Naive thymus-derived CD8-positive, alpha-beta T cell (primary cell): ENCODE measurements around the gene KAT2B. TPM values are rescaled to one million over a fixed set of nuclear protein-coding genes. Genes with fewer than 3 reads are reported as not detected.

ENCODE experiments used
- ATAC-seq, 2 donors: fragments of 150-1000 bp; cut with Tn5 transposase in 1 of 2; sonication (Bioruptor Pico), chemical (Tn5 transposase) in 1 of 2; 1 replicate in 1 of 2; 2 replicates in 1 of 2; pipeline ENCODE4 v1.10.0; 2021; ENCODE audit warnings: mild to moderate bottlenecking in 2 of 2, moderate library complexity in 2 of 2
- POLR2A ChIA-PET: fragments of 350-600 bp; sonication (Branson Sonifier 250); formaldehyde crosslinking; loops from one replicate; lab custom pipeline; 2021; ENCODE audit warnings: antibody characterized with exemption; lab: Charles Lee
- DNase-seq, 10 donors: peaks; one replicate each; pipeline versions ENCODE4 v3.0.0 to v3.0.0-alpha.2; 2020 to 2022
- H3K27ac Mint-ChIP-seq, 10 donors: one replicate each; pipeline ENCODE4 v1.8.0; 2020 to 2022; ENCODE audit warnings: mild to moderate bottlenecking in 10 of 10, mixed read lengths in 10 of 10, moderate library complexity in 4 of 10, inconsistent platforms in 1 of 10
- H3K27me3 Mint-ChIP-seq, 5 donors: one replicate each; pipeline ENCODE4 v1.8.0; 2021 to 2022; ENCODE audit warnings: mixed read lengths in 5 of 5
- H3K36me3 Mint-ChIP-seq, 3 donors: one replicate each; pipeline ENCODE4 v1.8.0; 2020 to 2022; ENCODE audit warnings: mixed read lengths in 3 of 3, mild to moderate bottlenecking in 2 of 3, inconsistent platforms in 1 of 3
- H3K4me1 Mint-ChIP-seq, 4 donors: one replicate each; pipeline ENCODE4 v1.8.0; 2021 to 2022; ENCODE audit warnings: mixed read lengths in 4 of 4
- H3K4me3 Mint-ChIP-seq, 10 donors: one replicate each; pipeline ENCODE4 v1.8.0; 2020 to 2022; ENCODE audit warnings: mild to moderate bottlenecking in 10 of 10, mixed read lengths in 10 of 10, moderate library complexity in 6 of 10, inconsistent platforms in 1 of 10
- H3K9me3 Mint-ChIP-seq, 9 donors: one replicate each; pipeline ENCODE4 v1.8.0; 2020 to 2022; ENCODE audit warnings: mixed read lengths in 9 of 9, mild to moderate bottlenecking in 3 of 9, inconsistent platforms in 1 of 9, moderate library complexity in 1 of 9
- polyA plus RNA-seq, 3 donors: library from polyadenylated mRNA; unstranded; fragments of 300-500 nt; fragmentation: Illumina TruSeq; gene quantifications; one replicate each; pipeline ENCODE4 v1.2.3, GENCODE V29; 2021
- total RNA-seq, 8 experiments: library from RNA in 2 of 8; stranded (reverse) in 2 of 8; gene quantifications; one replicate each; pipeline ENCODE4 v1.2.3 and lab custom pipeline; 2021 to 2026

Gene KAT2B
- total and polyA plus RNA-seq, 5 experiments from 2014 or later: 2.9 to 60.2 (median 5.9) TPM

GRCh38 chr3:20072422-20072821 lies 32.2 kb downstream of the KAT2B start:
- no peak for DNase-seq
- H3K27ac Mint-ChIP-seq: peak overlapping the region in 1 of 10 donors; percentile 14
- ATAC-seq: no peak
- no peak overlapping the region for H3K4me3 Mint-ChIP-seq
- H3K9me3 Mint-ChIP-seq: no peaks in the 10 kb centered on the region
- H3K36me3 Mint-ChIP-seq: peaks cover 0 to 56% (median 14%) of the 10 kb centered on the region in 3 donors
- H3K4me1 Mint-ChIP-seq: peaks cover 12 to 42% (median 26%) of the 10 kb centered on the region in 4 donors
- POLR2A ChIA-PET: no interaction called here
- no peaks in the 10 kb centered on the region for H3K27me3 Mint-ChIP-seq

GRCh38 chr3:20073068-20073467 lies 32.8 kb downstream of the KAT2B start:
- Mint-ChIP-seq H3K9me3 (no peaks in the 10 kb centered on the region), H3K36me3 (peaks cover 0 to 56% (median 14%) of the 10 kb centered on the region in 3 donors), H3K4me3 (no peak overlapping the region), H3K27ac (peak overlapping the region in 2 of 10 donors; percentile 19 to 29), H3K4me1 (peaks cover 12 to 38% (median 25%) of the 10 kb centered on the region in 4 donors), H3K27me3 (no peaks in the 10 kb centered on the region)
- no peak for DNase-seq
- POLR2A ChIA-PET: interaction anchor here (0.6 kb wide), 1 partner anchor 188 kb away, joined by 5 read pairs; no protein-coding TSS in a partner anchor
- no peak for ATAC-seq

- Mint-ChIP-seq H3K36me3 (peaks cover 0 to 61% (median 16%) of the 10 kb centered on the region in 3 donors), H3K27ac (no peak overlapping the region), H3K27me3 (no peaks in the 10 kb centered on the region), H3K4me3 (no peak overlapping the region), H3K9me3 (no peaks in the 10 kb centered on the region), H3K4me1 (peaks cover 7 to 32% (median 19%) of the 10 kb centered on the region in 4 donors)
- no peak for DNase-seq
- POLR2A ChIA-PET: no interaction called here
- ATAC-seq: no peak
These were observed 33.4 kb downstream of the KAT2B start for GRCh38 chr3:20073683-20074082.

- Mint-ChIP-seq H3K36me3 (peaks cover 0 to 66% (median 18%) of the 10 kb centered on the region in 3 donors), H3K4me3 (no peak overlapping the region), H3K9me3 (no peaks in the 10 kb centered on the region), H3K27ac (peak overlapping the region in 2 of 10 donors; percentile 6 to 32), H3K27me3 (no peaks in the 10 kb centered on the region), H3K4me1 (peaks cover 7 to 24% (median 12%) of the 10 kb centered on the region in 4 donors)
- POLR2A ChIA-PET: no interaction called here
- ATAC-seq (no peak), DNase-seq (no peak)
These were observed 34.2 kb downstream of the KAT2B start for GRCh38 chr3:20074226-20075063.

GRCh38 chr3:20075197-20075596 lies 35.0 kb downstream of the KAT2B start:
- peaks cover 9 to 24% (median 12%) of the 10 kb centered on the region in 4 donors for H3K4me1 Mint-ChIP-seq
- no peak for DNase-seq
- H3K9me3 Mint-ChIP-seq: no peaks in the 10 kb centered on the region
- H3K36me3 Mint-ChIP-seq: peaks cover 0 to 70% (median 16%) of the 10 kb centered on the region in 3 donors
- H3K4me3 Mint-ChIP-seq: no peak overlapping the region
- ATAC-seq: no peak
- POLR2A ChIA-PET: no interaction called here
- H3K27ac Mint-ChIP-seq: peak overlapping the region in 2 of 10 donors; percentile 14 to 75
- H3K27me3 Mint-ChIP-seq: no peaks in the 10 kb centered on the region

GRCh38 chr3:20076296-20076997 lies 36.2 kb downstream of the KAT2B start:
- no peaks in the 10 kb centered on the region for H3K27me3 Mint-ChIP-seq
- DNase-seq: no peak
- H3K9me3 Mint-ChIP-seq: no peaks in the 10 kb centered on the region
- POLR2A ChIA-PET: no interaction called here
- ATAC-seq: no peak
- peaks cover 13 to 31% (median 22%) of the 10 kb centered on the region in 4 donors for H3K4me1 Mint-ChIP-seq
- H3K27ac Mint-ChIP-seq: peak overlapping the region in 2 of 10 donors; percentile 47
- H3K36me3 Mint-ChIP-seq: peaks cover 0 to 75% (median 22%) of the 10 kb centered on the region in 3 donors
- H3K4me3 Mint-ChIP-seq: no peak overlapping the region

- Mint-ChIP-seq H3K9me3 (no peaks in the 10 kb centered on the region), H3K27me3 (no peaks in the 10 kb centered on the region), H3K4me3 (no peak overlapping the region), H3K36me3 (peaks cover 0 to 69% (median 23%) of the 10 kb centered on the region in 3 donors), H3K27ac (peak overlapping the region in 4 of 10 donors; percentile 5 to 47 (median 22)), H3K4me1 (peaks cover 13 to 27% (median 22%) of the 10 kb centered on the region in 4 donors)
- DNase-seq (no peak), ATAC-seq (no peak)
- POLR2A ChIA-PET: no interaction called here
These were observed 36.8 kb downstream of the KAT2B start for GRCh38 chr3:20077068-20077467.

GRCh38 chr3:20078194-20078714 lies 38.0 kb downstream of the KAT2B start:
- H3K4me1 Mint-ChIP-seq: peaks cover 13 to 29% (median 23%) of the 10 kb centered on the region in 4 donors

GRCh38 chr3:20079621-20080020 lies 39.4 kb downstream of the KAT2B start:
- Mint-ChIP-seq H3K4me1 (peaks cover 22 to 38% (median 30%) of the 10 kb centered on the region in 4 donors), H3K36me3 (peaks cover 0 to 53% (median 17%) of the 10 kb centered on the region in 3 donors), H3K4me3 (no peak overlapping the region), H3K27ac (peak overlapping the region in 2 of 10 donors; percentile 53 to 61), H3K9me3 (no peaks in the 10 kb centered on the region), H3K27me3 (no peaks in the 10 kb centered on the region)
- DNase-seq: no peak
- no peak for ATAC-seq
- POLR2A ChIA-PET: no interaction called here

More at GRCh38 chr3:20078194-20078714, 38.0 kb downstream of the KAT2B start:
- no peak for ATAC-seq
- H3K9me3 Mint-ChIP-seq: no peaks in the 10 kb centered on the region
- no peak for DNase-seq
- H3K27ac Mint-ChIP-seq: peak overlapping the region in 2 of 10 donors; percentile 12 to 40
- H3K27me3 Mint-ChIP-seq: no peaks in the 10 kb centered on the region
- POLR2A ChIA-PET: interaction anchor here (0.9 kb wide), 1 partner anchor 131 kb away, joined by 5 read pairs; no protein-coding TSS in a partner anchor
- no peak overlapping the region for H3K4me3 Mint-ChIP-seq
- peaks cover 0 to 61% (median 20%) of the 10 kb centered on the region in 3 donors for H3K36me3 Mint-ChIP-seq

GRCh38 chr3:20080956-20081554 lies 40.8 kb downstream of the KAT2B start:
- DNase-seq (peak in 3 of 10 donors; percentile 5 to 21 (median 16)), ATAC-seq (peak; percentile 35 to 73)
- Mint-ChIP-seq H3K4me3 (peak overlapping the region in 6 of 10 donors; percentile 10 to 81 (median 34)), H3K27me3 (no peaks in the 10 kb centered on the region), H3K9me3 (no peaks in the 10 kb centered on the region), H3K27ac (peak overlapping the region; percentile 47 to 91 (median 74)), H3K36me3 (peaks cover 0 to 55% (median 16%) of the 10 kb centered on the region in 3 donors), H3K4me1 (peaks cover 19 to 36% (median 28%) of the 10 kb centered on the region in 4 donors)
- POLR2A ChIA-PET: interaction anchor here (0.5 kb wide), 1 partner anchor 45 kb away, joined by 3 read pairs; no protein-coding TSS in a partner anchor

- ATAC-seq: no peak
- H3K36me3 Mint-ChIP-seq: peaks cover 0 to 58% (median 29%) of the 10 kb centered on the region in 3 donors
- no peaks in the 10 kb centered on the region for H3K27me3 Mint-ChIP-seq
- no peaks in the 10 kb centered on the region for H3K9me3 Mint-ChIP-seq
- DNase-seq: no peak
- POLR2A ChIA-PET: no interaction called here
- H3K27ac Mint-ChIP-seq: peak overlapping the region in 7 of 10 donors; percentile 12 to 68 (median 43)
- no peak overlapping the region for H3K4me3 Mint-ChIP-seq
- H3K4me1 Mint-ChIP-seq: peaks cover 22 to 30% (median 27%) of the 10 kb centered on the region in 4 donors
These were observed 43.0 kb downstream of the KAT2B start for GRCh38 chr3:20083253-20083652.

GRCh38 chr3:20083953-20084352 lies 43.7 kb downstream of the KAT2B start:
- peaks cover 0 to 58% (median 34%) of the 10 kb centered on the region in 3 donors for H3K36me3 Mint-ChIP-seq
- H3K4me1 Mint-ChIP-seq: peaks cover 22 to 32% (median 31%) of the 10 kb centered on the region in 4 donors
- ATAC-seq (no peak), DNase-seq (no peak)
- no peak overlapping the region for H3K4me3 Mint-ChIP-seq
- H3K27ac Mint-ChIP-seq: peak overlapping the region in 6 of 10 donors; percentile 12 to 68 (median 42)
- H3K27me3 Mint-ChIP-seq: no peaks in the 10 kb centered on the region
- peaks cover 0 to 5% (median 0%) of the 10 kb centered on the region in 9 donors for H3K9me3 Mint-ChIP-seq
- POLR2A ChIA-PET: no interaction called here
